Endothelial cell of umbilical vein (primary cell): ENCODE results near the gene KRT6A. TPM values are rescaled to one million over a fixed set of nuclear protein-coding genes. Genes with fewer than 3 reads are reported as not detected.

Experiments used
- BruUV-seq: library from RNA; stranded (reverse); fragments of 400-500 nt; replicated peaks from 2 replicates; lab custom pipeline; 2021; lab: Mats Ljungman, UMichigan
- CTCF ChIA-PET: fragments of 300-600, 350-600 bp; sonication (Branson Sonifier 250); formaldehyde crosslinking; loops from one replicate; lab custom pipeline; 2021; ENCODE audit warnings: antibody characterized with exemption, inconsistent platforms; lab: Charles Lee
- POLR2A ChIA-PET: fragments of 300-600, 350-600 bp; sonication (Branson Sonifier 250); formaldehyde crosslinking; loops from one replicate; lab custom pipeline; 2021; ENCODE audit warnings: antibody characterized with exemption, inconsistent platforms; lab: Charles Lee
- DNase-seq: peaks from one replicate; pipeline ENCODE4 v3.0.0-alpha.2; 2011; ENCODE audit warnings: low read depth, low spot score
- FAIRE-seq: peaks from 2 replicates; lab custom pipeline; 2011; peaks lifted over from hg19 to GRCh38; lab: Jason Lieb, UNC
- H2AFZ ChIP-seq: 2 replicates; pipeline ENCODE4 v1.6.0; 2012; ENCODE audit warnings: low read depth, low read length, control low read depth, inconsistent platforms
- H3K27ac ChIP-seq: 2 replicates; pipeline ENCODE4 v1.5.1; 2011; ENCODE audit warnings: low read depth, mild to moderate bottlenecking, control low read depth, low read length, moderate library complexity; ENCODE audit not compliant: insufficient read depth
- H3K27me3 ChIP-seq, 2 experiments: 2 replicates each; pipeline versions ENCODE4 v1.6.0 to v1.6.1; 2011; ENCODE audit warnings: low read length in 2 of 2, mixed read lengths in 1 of 2; ENCODE audit not compliant: control insufficient read depth in 2 of 2, insufficient read depth in 2 of 2
- H3K36me3 ChIP-seq, 2 experiments: 2 replicates in 1 of 2; 3 replicates in 1 of 2; pipeline ENCODE4 v1.5.1; 2011; ENCODE audit warnings: low read length in 2 of 2, mild to moderate bottlenecking in 1 of 2, moderate library complexity in 1 of 2; ENCODE audit not compliant: control insufficient read depth in 2 of 2, insufficient read depth in 2 of 2; ENCODE audit errors: extremely low read depth in 1 of 2
- H3K4me1 ChIP-seq: 3 replicates; pipeline ENCODE4 v1.5.1; 2011; ENCODE audit warnings: mild to moderate bottlenecking, low read length; ENCODE audit not compliant: control insufficient read depth, insufficient read depth; ENCODE audit errors: extremely low read depth
- H3K4me2 ChIP-seq: 2 replicates; pipeline ENCODE4 v1.6.1; 2011; ENCODE audit warnings: low read length, control low read depth, mixed read lengths; ENCODE audit not compliant: insufficient read depth
- H3K4me3 ChIP-seq, 3 experiments: fragments of 200-600 bp in 1 of 3; sonication (generic), shearing (Covaris generic) in 1 of 3; replicated peaks in 1 of 3; 2 replicates each; pipeline ENCODE4 v1.5.1; 2011 to 2016; ENCODE audit warnings: control low read depth in 3 of 3, low read length in 3 of 3, mild to moderate bottlenecking in 2 of 3, inconsistent platforms in 1 of 3, low read depth in 1 of 3, moderate library complexity in 1 of 3; ENCODE audit not compliant: insufficient read depth in 1 of 3
- H3K79me2 ChIP-seq: 2 replicates; pipeline ENCODE4 v1.6.0; 2012; ENCODE audit warnings: low read length, inconsistent platforms; ENCODE audit not compliant: control insufficient read depth, insufficient read depth
- H3K9ac ChIP-seq: replicated peaks from 2 replicates; pipeline ENCODE3; 2011; ENCODE audit warnings: low read length, control low read depth; ENCODE audit not compliant: insufficient read depth; ENCODE audit errors: extremely low read depth
- H3K9me1 ChIP-seq: replicated peaks from 3 replicates; pipeline ENCODE4 v1.6.0; 2011; ENCODE audit warnings: mild to moderate bottlenecking, low read length; ENCODE audit not compliant: control insufficient read depth, insufficient read depth; ENCODE audit errors: extremely low read depth
- H3K9me3 ChIP-seq: replicated peaks from 2 replicates; pipeline ENCODE4 v1.5.1; 2012; ENCODE audit warnings: low read length, inconsistent platforms; ENCODE audit not compliant: control insufficient read depth, insufficient read depth
- H4K20me1 ChIP-seq: replicated peaks from 2 replicates; pipeline ENCODE3; 2011; ENCODE audit warnings: mild to moderate bottlenecking, low read length; ENCODE audit not compliant: control insufficient read depth, insufficient read depth; ENCODE audit errors: extremely low read depth
- CTCF ChIP-seq, 2 donors: IDR thresholded peaks; 1 replicate in 1 of 2; 2 replicates in 1 of 2; pipeline ENCODE4 v1.5.1; 2011; ENCODE audit warnings: low read length in 2 of 2, mild to moderate bottlenecking in 2 of 2, moderate library complexity in 2 of 2, control low read depth in 1 of 2, inconsistent platforms in 1 of 2, low read depth in 1 of 2; ENCODE audit not compliant: insufficient read depth in 1 of 2; ENCODE audit errors: extremely low read depth in 1 of 2
- EZH2 ChIP-seq: IDR thresholded peaks from 2 replicates; pipeline ENCODE4 v1.6.1; 2012; ENCODE audit warnings: borderline replicate concordance, low read depth, mild to moderate bottlenecking, moderate library complexity, low read length, inconsistent platforms; ENCODE audit not compliant: severe bottlenecking
- FOS ChIP-seq: IDR thresholded peaks from 2 replicates; pipeline ENCODE4 v1.6.1; 2011; ENCODE audit warnings: mild to moderate bottlenecking, low read length, moderate library complexity, borderline replicate concordance; ENCODE audit not compliant: insufficient read depth
- GATA2 ChIP-seq: IDR thresholded peaks from 2 replicates; pipeline ENCODE4 v1.7.0; 2011; ENCODE audit warnings: low read depth, mild to moderate bottlenecking, moderate library complexity, mixed read lengths, low read length; ENCODE audit not compliant: insufficient read length, insufficient read depth
- JUN ChIP-seq: IDR thresholded peaks from 2 replicates; pipeline ENCODE4 v1.6.1; 2011; ENCODE audit warnings: borderline replicate concordance, low read depth; ENCODE audit not compliant: insufficient read length, insufficient read depth
- MAX ChIP-seq: IDR thresholded peaks from 2 replicates; pipeline ENCODE4 v1.6.1; 2011; ENCODE audit not compliant: insufficient read depth, insufficient read length
- MYC ChIP-seq: IDR thresholded peaks from one replicate; pipeline ENCODE4 v1.6.1; 2011; ENCODE audit warnings: mild to moderate bottlenecking, low read depth, low read length
- POLR2A ChIP-seq: IDR thresholded peaks from 2 replicates; pipeline ENCODE4 v1.6.1; 2012; ENCODE audit warnings: low read depth, mild to moderate bottlenecking, control low read depth, low read length
- POLR2AphosphoS5 ChIP-seq: IDR thresholded peaks from 2 replicates; pipeline ENCODE4 v1.6.1; 2012; ENCODE audit warnings: low read depth, mild to moderate bottlenecking, control low read depth, low read length, moderate library complexity; ENCODE audit not compliant: insufficient read depth
- dilution Hi-C: fragments of 300-500 bp; cut with MboI; formaldehyde crosslinking; loops from one replicate; pipeline ENCODE4 v1.15.0; 2019; ENCODE audit warnings: low sequenced_read_pairs; ENCODE audit not compliant: extremely low pct_ligation_motif_present
- intact Hi-C: fragments of 100-400 bp; cut with micrococcal nuclease; formaldehyde crosslinking; loops from one replicate; pipeline ENCODE4 v1.10.0; 2022
- polyA plus RNA-seq, 4 experiments: library from polyadenylated mRNA; depleted of rRNA in 3 of 4; stranded (reverse) in 3 of 4; unstranded in 1 of 4; fragments of >200 nt; gene quantifications; 2 replicates each; pipeline versions ENCODE4 v1.2.1 to v1.2.3, GENCODE V29; 2011 to 2012; ENCODE audit warnings: missing spikeins in 1 of 4
- total RNA-seq: library from RNA; stranded (reverse); gene quantifications from 2 replicates; pipeline ENCODE4 v1.2.3, GENCODE V29; 2021

Gene KRT6A
- total and polyA plus RNA-seq, 2 donors (not counting 3 experiments of a cell fraction or from before 2014, with no cell fraction given) = 0.64 TPM; not detected in 1

DNA sequence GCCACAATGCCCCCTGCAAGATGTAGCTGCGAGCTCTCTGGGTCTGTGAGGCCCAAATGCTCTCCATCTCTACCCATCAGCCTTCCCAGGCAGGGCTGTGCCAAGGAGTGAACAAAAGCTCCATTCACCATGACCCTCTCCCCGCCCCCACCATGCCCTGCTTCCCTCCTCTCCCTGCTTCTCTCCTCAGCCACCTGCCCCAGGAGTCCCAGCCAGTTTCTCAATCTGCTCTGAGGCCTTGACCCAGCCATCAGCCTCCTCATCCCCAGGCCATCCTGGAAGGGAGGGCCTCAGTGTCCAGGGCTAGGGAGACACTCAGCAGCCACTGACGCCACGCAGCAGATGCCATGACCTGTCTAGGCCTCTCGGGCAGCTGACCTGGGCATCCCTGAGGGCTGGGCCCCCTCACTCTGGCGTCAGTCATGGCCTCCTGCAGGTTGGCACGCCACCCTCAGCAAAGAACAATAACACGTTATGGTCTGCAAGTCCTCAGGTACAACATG is 35.6 kb upstream of the KRT6A start:
- FAIRE-seq = no peak

More for the DNA sequence above, 35.6 kb upstream of the KRT6A start:
- dilution Hi-C loops (no loop called here), intact Hi-C loops (no loop called here)
- Histone ChIP-seq H3K4me1 (no peaks in the 10 kb centered on the region), H3K9me3 (no peaks in the 10 kb centered on the region), H3K4me2 (no peak overlapping the region), H3K27ac (no peak overlapping the region), H3K9me1 (no peaks in the 10 kb centered on the region), H3K9ac (no peak overlapping the region), H2AFZ (no peak overlapping the region), H3K4me3 (no peak overlapping the region), H4K20me1 (no peaks in the 10 kb centered on the region), H3K79me2 (no peaks in the 10 kb centered on the region), H3K27me3 (no peaks in the 10 kb centered on the region), H3K36me3 (no peaks in the 10 kb centered on the region)
- TF ChIP-seq FOS = no peak
- no peak for TF ChIP-seq EZH2
- TF ChIP-seq MYC = no peak
- no peak for TF ChIP-seq MAX
- no peak for TF ChIP-seq CTCF (IDR thresholded peaks at IDR 0.05; ENCODE audit: extremely low read depth in 1 of 2, insufficient read depth in 1 of 2, low read depth in 1 of 2, low read length in 2 of 2)
- TF ChIP-seq GATA2 = no peak
- no peak for TF ChIP-seq POLR2AphosphoS5
- no peak for TF ChIP-seq POLR2A
- no peak for TF ChIP-seq JUN
- ChIA-PET POLR2A (no interaction called here), CTCF (no interaction called here)
- no peak for DNase-seq
- BruUV-seq = no TSS peak
